HepG2 (cell line): ENCODE results near the gene NBR1. TPM values are rescaled to one million over a fixed set of nuclear protein-coding genes. Genes with fewer than 3 reads are reported as not detected.

ENCODE experiments used
- ATAD3A ChIP-seq: sonication (generic); formaldehyde crosslinking; IDR thresholded peaks from 2 replicates; pipeline ENCODE4 v1.4.0; 2020; ENCODE audit warnings: missing genetic modification reagents
- CAMTA2 ChIP-seq: sonication (generic); formaldehyde crosslinking; IDR thresholded peaks from 2 replicates; pipeline ENCODE4 v1.4.0; 2020; ENCODE audit warnings: mild to moderate bottlenecking, missing genetic modification reagents, borderline replicate concordance
- DMAP1 ChIP-seq: IDR thresholded peaks from 2 replicates; pipeline ENCODE4 v1.6.1; 2016
- HOXA7 ChIP-seq: sonication (generic); formaldehyde crosslinking; IDR thresholded peaks from 2 replicates; pipeline ENCODE4 v1.8.1; 2022; ENCODE audit warnings: mild to moderate bottlenecking, missing genetic modification reagents, moderate library complexity
- MIXL1 ChIP-seq: IDR thresholded peaks from 2 replicates; pipeline ENCODE4 v1.6.1; 2016
- NFE2 ChIP-seq: sonication (generic); formaldehyde crosslinking; IDR thresholded peaks from 2 replicates; pipeline ENCODE4 v1.4.0; 2020; ENCODE audit warnings: missing genetic modification reagents
- NFYC ChIP-seq: IDR thresholded peaks from 2 replicates; pipeline ENCODE4 v1.6.1; 2016; ENCODE audit warnings: missing genetic modification reagents, missing compliant biosample characterization
- NONO ChIP-seq, 2 experiments: fragments of 450-650 bp in 1 of 2; sonication (generic) in 1 of 2; formaldehyde crosslinking in 1 of 2; IDR thresholded peaks in 1 of 2; conservative IDR thresholded peaks in 1 of 2; 2 replicates each; pipeline versions ENCODE4 v1.6.1 to v1.8.0; 2017 to 2022; ENCODE audit warnings: mild to moderate bottlenecking in 1 of 2, missing genetic modification reagents in 1 of 2, moderate library complexity in 1 of 2
- POLR2A ChIP-seq, 2 experiments: IDR thresholded peaks; 2 replicates each; pipeline ENCODE4 v1.6.1; 2011; ENCODE audit warnings: low read depth in 2 of 2, low read length in 2 of 2, mild to moderate bottlenecking in 1 of 2, moderate library complexity in 1 of 2; ENCODE audit not compliant: insufficient read depth in 1 of 2
- POLR2AphosphoS5 ChIP-seq: IDR thresholded peaks from 2 replicates; pipeline ENCODE4 v1.6.1; 2012; ENCODE audit warnings: low read depth, low read length
- SRSF4 ChIP-seq: fragments of 200-400 bp; formaldehyde crosslinking; IDR thresholded peaks from one replicate; pipeline ENCODE4 v1.6.1; 2018; ENCODE audit warnings: mild to moderate bottlenecking, low read depth, low read length, moderate library complexity; ENCODE audit not compliant: poor library complexity, severe bottlenecking
- ZNF616 ChIP-seq: sonication (generic); formaldehyde crosslinking; IDR thresholded peaks from 2 replicates; pipeline ENCODE4 v1.5.0; 2020; ENCODE audit warnings: low read depth, mild to moderate bottlenecking, missing genetic modification reagents
- ZNF747 ChIP-seq: sonication (generic); formaldehyde crosslinking; IDR thresholded peaks from 2 replicates; pipeline ENCODE4 v1.8.1; 2023; ENCODE audit warnings: missing genetic modification reagents, mild to moderate bottlenecking, borderline replicate concordance
- ZNF792 ChIP-seq: IDR thresholded peaks from 2 replicates; pipeline ENCODE4 v1.6.1; 2016
- polyA plus RNA-seq, 8 experiments: library from polyadenylated mRNA; depleted of rRNA in 3 of 8; stranded (reverse) in 7 of 8; unstranded in 1 of 8; fragments of >200 nt; fragmentation: Illumina TruSeq in 4 of 8; extraction: Trizol in 4 of 8; gene quantifications; 2 replicates each; pipeline versions ENCODE4 v1.2.1 to v1.2.3, GENCODE V29; 2011 to 2016; ENCODE audit warnings: low read depth in 4 of 8, missing spikeins in 1 of 8, mixed read lengths in 1 of 8; ENCODE audit not compliant: insufficient read depth in 1 of 8
- total RNA-seq, 5 experiments: library from RNA; depleted of rRNA; stranded (reverse); fragments of >200 nt; fragmentation: Illumina TruSeq; extraction: Trizol; gene quantifications; 2 replicates each; pipeline ENCODE4 v1.2.3, GENCODE V29; 2016; ENCODE audit warnings: low read depth in 1 of 5
- TF ChIP-seq, protein P1 (sequence below), 2 experiments: sonication (generic) in 1 of 2; formaldehyde crosslinking in 1 of 2; IDR thresholded peaks; 2 replicates each; pipeline versions ENCODE4 v1.6.1 to v1.9.0; 2014 to 2022; ENCODE audit warnings: antibody characterized with exemption in 1 of 2, borderline replicate concordance in 1 of 2, inconsistent platforms in 1 of 2, low read depth in 1 of 2, missing genetic modification reagents in 1 of 2
- TF ChIP-seq, protein P2 (sequence below): sonication (generic); formaldehyde crosslinking; IDR thresholded peaks from 2 replicates; pipeline ENCODE4 v1.5.0; 2020; ENCODE audit warnings: mild to moderate bottlenecking, missing genetic modification reagents, borderline replicate concordance
- TF ChIP-seq, protein P3 (sequence below): sonication (generic); formaldehyde crosslinking; IDR thresholded peaks from 2 replicates; pipeline ENCODE4 v1.9.0; 2022; ENCODE audit warnings: missing genetic modification reagents, mild to moderate bottlenecking, borderline replicate concordance

NBR1 gene
- total and polyA plus RNA-seq, 2 of the 13 experiments (the other 11 are each of a cell fraction or from before 2014, with no cell fraction given): 51.7 to 121 TPM

DNA sequence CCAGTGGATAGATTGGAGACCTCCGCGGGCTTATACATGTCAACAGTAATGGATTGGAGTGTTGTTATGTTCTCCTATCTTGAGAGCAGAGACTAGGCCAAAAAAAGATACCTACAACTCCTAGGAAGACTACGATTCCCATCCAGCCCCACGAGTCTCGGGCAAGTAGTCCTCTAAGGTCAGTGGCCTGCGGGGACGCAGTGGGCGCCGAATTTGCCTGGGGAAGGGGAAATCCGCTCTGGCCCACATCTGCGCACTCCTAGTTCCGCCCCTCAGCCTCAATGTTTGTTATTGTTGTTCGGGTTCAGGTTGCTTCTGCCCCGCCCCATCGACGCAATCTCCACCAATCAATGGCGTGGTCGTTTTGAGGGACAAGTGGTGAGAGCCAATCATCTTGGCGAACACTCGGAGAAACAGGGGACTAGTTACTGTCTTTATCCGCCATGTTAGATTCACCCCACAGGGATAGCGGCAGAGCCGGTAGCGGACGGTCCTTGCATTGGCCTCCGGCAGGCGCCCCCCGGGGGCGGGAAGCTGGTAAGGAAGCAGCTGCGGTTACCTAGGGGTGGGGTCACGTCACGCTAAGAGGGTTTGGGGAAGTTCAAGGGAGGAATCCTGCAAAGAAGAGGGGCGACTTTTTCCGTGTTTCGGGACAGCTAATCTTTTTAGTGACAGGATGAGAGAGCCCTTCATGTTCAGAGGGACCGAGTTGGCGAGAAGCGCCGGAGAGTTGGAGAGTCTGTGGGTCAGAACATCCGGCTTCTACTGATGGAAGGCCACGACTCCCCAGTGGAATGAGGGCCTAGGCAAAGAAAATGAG lies at the start of gene NBR1 (continued):
- TF ChIP-seq ZNF747 (peak; percentile 20), MIXL1 (peak; percentile 73; the same call in 1 of the 2 replicates), NFYC (CRISPR knock-in tag) (peak; percentile 98), ATAD3A (CRISPR knock-in tag) (no peak), HOXA7 (CRISPR knock-in tag) (no peak), POLR2AphosphoS5 (peak; percentile 86), SRSF4 (no peak), NFE2 (CRISPR knock-in tag) (no peak), CAMTA2 (0 out of 2 replicates have a peak, but pooled peaks have one; percentile 18), POLR2A (IDR thresholded peaks at IDR 0.05; ENCODE audit: insufficient read depth in 1 of 2, low read depth in 2 of 2, low read length in 2 of 2) (peak; percentile 76 to 89), ZNF616 (CRISPR knock-in tag) (peak; percentile 82; the same call in 1 of the 2 replicates), ZNF792 (CRISPR knock-in tag) (peak; percentile 79), DMAP1 (CRISPR knock-in tag) (peak; percentile 34; the same call in 1 of the 2 replicates), NONO (IDR thresholded peaks at IDR 0.05) (no peak), NONO (CRISPR knock-in tag; conservative IDR thresholded peaks at IDR 0.05) (peak; percentile 60; the same call in 1 of the 2 replicates)
- TF ChIP-seq, protein P1, sequence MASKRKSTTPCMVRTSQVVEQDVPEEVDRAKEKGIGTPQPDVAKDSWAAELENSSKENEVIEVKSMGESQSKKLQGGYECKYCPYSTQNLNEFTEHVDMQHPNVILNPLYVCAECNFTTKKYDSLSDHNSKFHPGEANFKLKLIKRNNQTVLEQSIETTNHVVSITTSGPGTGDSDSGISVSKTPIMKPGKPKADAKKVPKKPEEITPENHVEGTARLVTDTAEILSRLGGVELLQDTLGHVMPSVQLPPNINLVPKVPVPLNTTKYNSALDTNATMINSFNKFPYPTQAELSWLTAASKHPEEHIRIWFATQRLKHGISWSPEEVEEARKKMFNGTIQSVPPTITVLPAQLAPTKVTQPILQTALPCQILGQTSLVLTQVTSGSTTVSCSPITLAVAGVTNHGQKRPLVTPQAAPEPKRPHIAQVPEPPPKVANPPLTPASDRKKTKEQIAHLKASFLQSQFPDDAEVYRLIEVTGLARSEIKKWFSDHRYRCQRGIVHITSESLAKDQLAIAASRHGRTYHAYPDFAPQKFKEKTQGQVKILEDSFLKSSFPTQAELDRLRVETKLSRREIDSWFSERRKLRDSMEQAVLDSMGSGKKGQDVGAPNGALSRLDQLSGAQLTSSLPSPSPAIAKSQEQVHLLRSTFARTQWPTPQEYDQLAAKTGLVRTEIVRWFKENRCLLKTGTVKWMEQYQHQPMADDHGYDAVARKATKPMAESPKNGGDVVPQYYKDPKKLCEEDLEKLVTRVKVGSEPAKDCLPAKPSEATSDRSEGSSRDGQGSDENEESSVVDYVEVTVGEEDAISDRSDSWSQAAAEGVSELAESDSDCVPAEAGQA (IDR thresholded peaks at IDR 0.05; ENCODE audit: low read depth): peak; percentile 88
- TF ChIP-seq, protein P1 (CRISPR knock-in tag; IDR thresholded peaks at IDR 0.05; ENCODE audit: borderline replicate concordance): no peak
- TF ChIP-seq, protein P2, sequence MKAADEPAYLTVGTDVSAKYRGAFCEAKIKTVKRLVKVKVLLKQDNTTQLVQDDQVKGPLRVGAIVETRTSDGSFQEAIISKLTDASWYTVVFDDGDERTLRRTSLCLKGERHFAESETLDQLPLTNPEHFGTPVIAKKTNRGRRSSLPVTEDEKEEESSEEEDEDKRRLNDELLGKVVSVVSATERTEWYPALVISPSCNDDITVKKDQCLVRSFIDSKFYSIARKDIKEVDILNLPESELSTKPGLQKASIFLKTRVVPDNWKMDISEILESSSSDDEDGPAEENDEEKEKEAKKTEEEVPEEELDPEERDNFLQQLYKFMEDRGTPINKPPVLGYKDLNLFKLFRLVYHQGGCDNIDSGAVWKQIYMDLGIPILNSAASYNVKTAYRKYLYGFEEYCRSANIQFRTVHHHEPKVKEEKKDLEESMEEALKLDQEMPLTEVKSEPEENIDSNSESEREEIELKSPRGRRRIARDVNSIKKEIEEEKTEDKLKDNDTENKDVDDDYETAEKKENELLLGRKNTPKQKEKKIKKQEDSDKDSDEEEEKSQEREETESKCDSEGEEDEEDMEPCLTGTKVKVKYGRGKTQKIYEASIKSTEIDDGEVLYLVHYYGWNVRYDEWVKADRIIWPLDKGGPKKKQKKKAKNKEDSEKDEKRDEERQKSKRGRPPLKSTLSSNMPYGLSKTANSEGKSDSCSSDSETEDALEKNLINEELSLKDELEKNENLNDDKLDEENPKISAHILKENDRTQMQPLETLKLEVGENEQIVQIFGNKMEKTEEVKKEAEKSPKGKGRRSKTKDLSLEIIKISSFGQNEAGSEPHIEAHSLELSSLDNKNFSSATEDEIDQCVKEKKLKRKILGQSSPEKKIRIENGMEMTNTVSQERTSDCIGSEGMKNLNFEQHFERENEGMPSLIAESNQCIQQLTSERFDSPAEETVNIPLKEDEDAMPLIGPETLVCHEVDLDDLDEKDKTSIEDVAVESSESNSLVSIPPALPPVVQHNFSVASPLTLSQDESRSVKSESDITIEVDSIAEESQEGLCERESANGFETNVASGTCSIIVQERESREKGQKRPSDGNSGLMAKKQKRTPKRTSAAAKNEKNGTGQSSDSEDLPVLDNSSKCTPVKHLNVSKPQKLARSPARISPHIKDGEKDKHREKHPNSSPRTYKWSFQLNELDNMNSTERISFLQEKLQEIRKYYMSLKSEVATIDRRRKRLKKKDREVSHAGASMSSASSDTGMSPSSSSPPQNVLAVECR: peak; percentile 70
- TF ChIP-seq, protein P3, sequence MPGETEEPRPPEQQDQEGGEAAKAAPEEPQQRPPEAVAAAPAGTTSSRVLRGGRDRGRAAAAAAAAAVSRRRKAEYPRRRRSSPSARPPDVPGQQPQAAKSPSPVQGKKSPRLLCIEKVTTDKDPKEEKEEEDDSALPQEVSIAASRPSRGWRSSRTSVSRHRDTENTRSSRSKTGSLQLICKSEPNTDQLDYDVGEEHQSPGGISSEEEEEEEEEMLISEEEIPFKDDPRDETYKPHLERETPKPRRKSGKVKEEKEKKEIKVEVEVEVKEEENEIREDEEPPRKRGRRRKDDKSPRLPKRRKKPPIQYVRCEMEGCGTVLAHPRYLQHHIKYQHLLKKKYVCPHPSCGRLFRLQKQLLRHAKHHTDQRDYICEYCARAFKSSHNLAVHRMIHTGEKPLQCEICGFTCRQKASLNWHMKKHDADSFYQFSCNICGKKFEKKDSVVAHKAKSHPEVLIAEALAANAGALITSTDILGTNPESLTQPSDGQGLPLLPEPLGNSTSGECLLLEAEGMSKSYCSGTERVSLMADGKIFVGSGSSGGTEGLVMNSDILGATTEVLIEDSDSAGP (CRISPR knock-in tag): peak; percentile 60
